ENCODE data around the gene SLC39A12. TPM values are rescaled to one million over a fixed set of nuclear protein-coding genes. Genes with fewer than 3 reads are reported as not detected.

Gene SLC39A12
- not detected for polyA plus RNA-seq

DNA sequence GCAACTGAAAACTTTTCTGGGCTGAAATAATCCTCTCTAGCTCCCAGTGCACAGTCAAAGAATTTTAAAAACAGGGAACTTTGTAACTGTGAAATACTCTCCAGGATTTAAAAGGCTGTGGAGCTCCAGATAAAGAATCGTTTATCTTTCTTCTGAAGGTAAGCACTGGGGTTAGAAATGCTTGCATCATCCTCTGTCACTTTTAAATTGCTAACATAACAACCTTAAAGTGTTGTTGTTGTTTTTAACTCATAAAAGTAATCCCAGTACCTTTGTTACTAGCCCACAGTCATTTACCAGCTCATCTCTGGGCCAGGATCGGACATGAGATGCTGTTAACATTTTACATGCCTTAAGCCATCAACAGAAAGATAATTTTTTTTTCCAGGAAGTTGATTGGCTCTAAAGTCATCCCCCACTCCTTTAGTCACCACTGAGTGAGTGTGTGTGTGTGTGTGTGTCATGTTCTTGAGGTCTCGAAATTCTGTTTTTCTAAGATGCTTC is at the start of gene SLC39A12:
Gene SLC39A12 (plus strand): TSS at position 51 of the 504 bp plus-strand sequence. CDS start 1,359 bp downstream, outside the sequence.
- Mint-ChIP-seq H3K27me3 (no peaks in the 10 kb centered on the region), H3K4me1 (no peaks in the 10 kb centered on the region), H3K4me3 (no peak within 1 kb of the TSS), H3K9me3 (no peaks in the 10 kb centered on the region), H3K27ac (no peak within 1 kb of the TSS), H3K36me3 (peaks cover 2% of the 10 kb centered on the region)

DNA sequence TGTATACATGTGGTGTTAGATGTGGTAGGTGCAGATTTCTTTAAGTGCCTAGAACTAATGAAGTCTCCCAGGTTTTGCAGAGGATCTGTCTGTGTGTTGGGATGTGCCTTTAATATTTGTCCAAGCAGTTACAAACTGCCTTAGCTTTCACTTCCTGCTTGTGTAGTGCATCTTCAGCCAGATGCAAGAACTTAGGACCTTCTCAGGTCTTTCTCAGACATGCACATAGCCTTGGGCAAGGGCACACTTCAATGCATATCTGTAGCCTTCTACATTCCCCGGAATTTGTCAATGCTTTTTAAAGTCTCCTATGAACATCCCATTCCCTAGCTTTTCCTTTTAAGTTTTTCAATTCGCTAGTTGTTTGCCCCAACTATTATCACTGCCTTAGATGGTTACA is 47.2 kb upstream of the SLC39A12 start:
- no peak overlapping the region for H3K4me3 Mint-ChIP-seq
- H3K36me3 Mint-ChIP-seq = no peaks in the 10 kb centered on the region
- no peaks in the 10 kb centered on the region for H3K4me1 Mint-ChIP-seq
- peaks cover 0 to 6% (median 0%) of the 10 kb centered on the region in 3 donors for H3K9me3 Mint-ChIP-seq
- no peak overlapping the region for H3K27ac Mint-ChIP-seq
- peaks cover 2% of the 10 kb centered on the region for H3K27me3 Mint-ChIP-seq

DNA sequence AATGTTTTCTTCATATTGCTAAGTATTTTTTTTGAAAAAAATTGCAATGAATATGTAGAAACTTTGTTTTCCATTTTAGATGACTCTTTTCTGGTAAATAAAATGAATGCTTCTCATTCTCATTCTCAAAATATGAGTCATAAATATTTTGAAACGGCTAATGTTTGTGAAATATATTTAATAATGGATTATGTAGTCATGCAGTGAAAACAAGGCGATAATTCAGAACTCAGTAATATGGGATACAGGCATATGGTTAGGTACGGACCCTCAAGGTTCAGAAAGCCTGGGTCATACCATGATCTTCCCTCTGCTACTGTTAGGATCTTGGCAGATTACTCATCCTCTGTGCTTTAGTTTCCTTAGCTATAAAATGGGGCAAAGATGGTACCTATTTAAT is 46.2 kb upstream of the SLC39A12 start:
- H3K27me3 Mint-ChIP-seq = peaks cover 2% of the 10 kb centered on the region
- H3K4me3 Mint-ChIP-seq = no peak overlapping the region
- H3K4me1 Mint-ChIP-seq = peaks cover 0 to 2% (median 0%) of the 10 kb centered on the region in 3 donors
- H3K27ac Mint-ChIP-seq = no peak overlapping the region
- H3K36me3 Mint-ChIP-seq = no peaks in the 10 kb centered on the region
- peaks cover 0 to 6% (median 0%) of the 10 kb centered on the region in 3 donors for H3K9me3 Mint-ChIP-seq

DNA sequence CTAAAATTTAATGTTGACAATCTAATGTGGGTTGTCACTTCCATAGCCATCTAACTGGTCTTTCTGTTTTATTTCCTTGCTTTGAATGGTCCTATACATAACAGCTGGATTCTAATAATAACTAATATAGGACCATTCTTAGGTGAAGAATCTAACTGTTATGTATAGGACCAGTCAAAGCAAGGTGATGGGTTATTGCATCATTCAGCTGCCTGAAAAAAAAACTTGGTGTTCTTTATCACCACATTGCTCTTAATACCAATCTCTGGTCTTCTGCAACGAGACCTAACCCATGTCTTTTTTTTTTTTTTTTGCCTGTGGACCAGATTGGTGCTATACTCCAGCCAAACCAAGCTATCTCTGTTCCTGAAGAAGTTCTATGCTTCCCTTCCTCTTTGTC is 45.7 kb upstream of the SLC39A12 start:
- Mint-ChIP-seq H3K4me1 (peaks cover 0 to 2% (median 0%) of the 10 kb centered on the region in 3 donors), H3K27me3 (peaks cover 2% of the 10 kb centered on the region), H3K27ac (no peak overlapping the region), H3K36me3 (no peaks in the 10 kb centered on the region), H3K4me3 (no peak overlapping the region), H3K9me3 (peaks cover 0 to 6% (median 0%) of the 10 kb centered on the region in 3 donors)

DNA sequence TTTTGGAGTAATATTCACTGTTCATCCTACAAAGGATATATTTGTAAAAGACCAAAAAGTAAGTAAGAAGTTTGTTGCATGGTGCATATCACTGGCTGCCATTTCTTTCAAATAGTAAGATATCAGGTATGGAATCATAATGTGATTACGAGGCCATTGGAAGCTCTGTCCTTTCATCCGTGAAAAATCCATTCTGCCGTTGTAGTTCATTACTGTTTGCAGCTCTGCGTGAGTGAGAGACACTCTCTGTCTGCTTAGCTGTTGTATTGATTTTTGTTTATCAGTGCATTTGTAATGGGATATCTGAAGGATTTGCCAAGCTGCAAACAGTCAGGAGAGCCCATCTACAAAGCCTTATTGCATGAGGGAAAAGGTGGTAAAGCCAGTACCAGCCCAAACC is 44.1 kb upstream of the SLC39A12 start:
- H3K27me3 Mint-ChIP-seq = peaks cover 2% of the 10 kb centered on the region
- H3K4me3 Mint-ChIP-seq = no peak overlapping the region
- H3K27ac Mint-ChIP-seq = no peak overlapping the region
- peaks cover 0 to 6% (median 0%) of the 10 kb centered on the region in 3 donors for H3K9me3 Mint-ChIP-seq
- H3K36me3 Mint-ChIP-seq = no peaks in the 10 kb centered on the region
- H3K4me1 Mint-ChIP-seq = peaks cover 0 to 2% (median 0%) of the 10 kb centered on the region in 3 donors

- no peak overlapping the region for H3K4me3 Mint-ChIP-seq
- no peaks in the 10 kb centered on the region for H3K36me3 Mint-ChIP-seq
- peaks cover 0 to 2% (median 0%) of the 10 kb centered on the region in 3 donors for H3K4me1 Mint-ChIP-seq
- peaks cover 2% of the 10 kb centered on the region for H3K27me3 Mint-ChIP-seq
- H3K27ac Mint-ChIP-seq = no peak overlapping the region
- peaks cover 0 to 4% (median 0%) of the 10 kb centered on the region in 3 donors for H3K9me3 Mint-ChIP-seq
Measured at GRCh38 chr10:17910125-17910789, 41.5 kb upstream of the SLC39A12 start.

- peaks cover 0 to 2% (median 0%) of the 10 kb centered on the region in 3 donors for H3K4me1 Mint-ChIP-seq
- peaks cover 2% of the 10 kb centered on the region for H3K36me3 Mint-ChIP-seq
- no peak overlapping the region for H3K4me3 Mint-ChIP-seq
- H3K27ac Mint-ChIP-seq = no peak overlapping the region
- H3K27me3 Mint-ChIP-seq = peaks cover 2% of the 10 kb centered on the region
- no peaks in the 10 kb centered on the region for H3K9me3 Mint-ChIP-seq
Measured at GRCh38 chr10:17912754-17913153, 39.0 kb upstream of the SLC39A12 start.

DNA sequence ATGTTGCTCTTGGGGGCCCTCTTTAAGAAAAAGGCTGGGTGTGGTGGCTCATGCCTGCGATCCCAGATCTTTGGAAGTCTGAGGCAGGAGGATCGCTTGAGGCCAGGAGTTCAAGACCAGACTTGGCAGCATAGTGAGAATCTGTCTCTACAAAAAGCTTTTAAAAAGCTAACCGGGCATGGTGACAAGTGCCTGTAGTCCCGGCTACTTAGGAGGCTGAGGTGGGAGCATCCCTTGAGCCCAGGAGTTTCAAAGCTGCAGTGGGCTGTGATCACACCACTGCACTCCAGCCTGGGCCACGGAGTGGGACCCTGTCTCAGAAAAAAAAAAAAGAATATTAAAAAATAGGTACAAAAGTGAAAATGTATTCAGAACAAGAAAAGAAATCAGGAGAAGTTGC is 38.1 kb upstream of the SLC39A12 start:
- H3K36me3 Mint-ChIP-seq = peaks cover 2% of the 10 kb centered on the region
- no peaks in the 10 kb centered on the region for H3K27me3 Mint-ChIP-seq
- no peak overlapping the region for H3K27ac Mint-ChIP-seq
- no peak overlapping the region for H3K4me3 Mint-ChIP-seq
- H3K4me1 Mint-ChIP-seq = peaks cover 0 to 2% (median 0%) of the 10 kb centered on the region in 3 donors
- peaks cover 0 to 2% (median 0%) of the 10 kb centered on the region in 3 donors for H3K9me3 Mint-ChIP-seq

DNA sequence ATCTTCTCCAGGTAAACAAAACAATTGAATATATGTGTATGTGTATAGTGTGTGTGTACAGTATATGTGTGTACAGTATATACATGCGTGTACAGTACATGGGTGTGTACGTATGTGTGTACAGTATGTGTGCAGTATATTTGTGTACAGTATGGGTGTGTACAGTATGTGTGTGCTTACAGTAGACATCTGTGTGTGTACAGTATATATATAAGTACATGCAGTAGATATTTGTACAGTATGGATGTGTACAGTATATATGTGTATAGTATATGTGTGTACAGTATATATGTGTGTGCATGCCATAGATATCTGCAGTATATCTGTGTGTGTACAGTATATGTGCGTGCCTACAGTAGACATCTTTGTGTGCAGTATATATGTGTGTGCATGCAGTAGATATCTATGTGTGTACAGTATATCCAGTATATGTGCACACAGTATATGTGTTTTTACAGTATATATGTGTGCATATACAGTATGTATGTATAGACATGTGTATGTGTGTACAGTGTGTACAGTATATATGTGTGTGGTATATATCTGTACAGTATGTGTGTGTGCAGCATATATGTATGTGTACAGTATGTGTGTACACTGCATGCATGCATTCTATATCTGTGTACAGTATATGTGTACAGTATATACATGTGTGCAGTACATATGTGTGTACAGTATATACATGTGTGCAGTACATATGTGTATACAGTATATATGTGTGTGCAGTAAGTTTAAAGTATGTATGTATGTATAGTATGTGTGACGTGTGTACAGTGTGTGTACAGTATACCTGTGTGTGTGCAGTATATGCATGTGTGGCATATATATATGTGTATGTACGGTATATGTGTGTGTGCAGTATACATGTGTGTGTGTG is 37.3 kb upstream of the SLC39A12 start:
- Mint-ChIP-seq H3K4me3 (no peak overlapping the region), H3K9me3 (peaks cover 0 to 2% (median 0%) of the 10 kb centered on the region in 3 donors), H3K27me3 (no peaks in the 10 kb centered on the region), H3K36me3 (peaks cover 2% of the 10 kb centered on the region), H3K27ac (no peak overlapping the region), H3K4me1 (peaks cover 0 to 2% (median 0%) of the 10 kb centered on the region in 3 donors)

GRCh38 chr10:17915181-17915580 is 36.5 kb upstream of the SLC39A12 start:
- H3K4me3 Mint-ChIP-seq = no peak overlapping the region
- H3K27me3 Mint-ChIP-seq = no peaks in the 10 kb centered on the region
- H3K27ac Mint-ChIP-seq = no peak overlapping the region
- H3K36me3 Mint-ChIP-seq = peaks cover 2% of the 10 kb centered on the region
- peaks cover 0 to 3% (median 0%) of the 10 kb centered on the region in 3 donors for H3K9me3 Mint-ChIP-seq
- no peaks in the 10 kb centered on the region for H3K4me1 Mint-ChIP-seq

DNA sequence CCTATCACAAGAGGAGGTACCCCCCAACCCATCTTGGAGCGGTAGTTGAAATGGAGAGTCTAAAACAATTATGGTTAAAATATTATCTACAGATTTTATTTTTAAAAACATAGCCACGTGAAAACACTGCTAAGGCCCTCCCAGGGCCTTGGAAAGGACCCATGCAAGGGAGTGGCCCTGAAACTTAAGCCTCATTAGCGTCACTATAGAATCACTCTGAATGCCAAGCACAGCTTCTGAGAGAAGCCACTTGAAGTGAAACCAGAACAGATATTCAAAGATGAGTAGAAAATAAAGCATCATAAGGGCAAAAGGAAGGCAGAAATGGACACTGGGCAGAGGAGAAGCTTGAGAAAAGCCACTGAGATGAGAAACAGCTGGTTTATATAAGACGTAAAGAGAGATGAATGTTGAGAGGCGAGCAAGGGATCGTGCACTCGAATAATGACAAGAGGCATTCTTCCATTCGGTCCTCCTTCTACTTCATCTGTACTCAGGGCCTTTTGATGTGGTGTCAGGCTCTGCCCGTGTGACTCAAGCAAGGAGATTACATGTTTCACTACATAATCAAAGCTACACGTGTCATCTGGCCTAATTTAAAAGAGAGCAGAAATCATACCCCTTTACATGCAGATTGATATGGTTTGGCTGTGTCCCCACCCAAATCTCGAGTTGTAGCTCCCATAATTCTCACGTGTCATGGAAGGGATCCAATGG is 33.4 kb upstream of the SLC39A12 start:
- Mint-ChIP-seq H3K36me3 (peaks cover 2% of the 10 kb centered on the region), H3K9me3 (peaks cover 0 to 3% (median 0%) of the 10 kb centered on the region in 3 donors), H3K27ac (no peak overlapping the region), H3K4me3 (no peak overlapping the region), H3K4me1 (no peaks in the 10 kb centered on the region), H3K27me3 (no peaks in the 10 kb centered on the region)

DNA sequence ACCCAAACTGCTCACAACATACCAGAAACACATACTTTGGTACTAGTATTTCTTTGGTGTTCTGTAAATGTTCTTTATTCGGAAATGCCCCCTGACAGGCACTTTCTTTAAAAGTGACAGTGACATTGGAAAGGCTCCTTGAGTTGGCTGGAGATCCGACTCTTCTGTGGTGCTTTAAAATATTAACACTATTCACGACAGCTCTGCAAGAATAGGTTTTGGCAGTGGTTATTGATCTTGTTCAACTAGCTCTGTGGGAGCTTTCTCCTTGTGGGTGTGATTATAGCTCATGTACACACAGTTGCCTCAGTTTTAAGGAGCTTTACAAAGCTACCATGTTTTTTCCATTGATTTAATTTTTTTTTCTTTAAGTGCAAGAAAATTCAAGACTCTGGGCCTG is 30.3 kb upstream of the SLC39A12 start:
- H3K4me1 Mint-ChIP-seq = no peaks in the 10 kb centered on the region
- no peaks in the 10 kb centered on the region for H3K27me3 Mint-ChIP-seq
- no peak overlapping the region for H3K27ac Mint-ChIP-seq
- H3K9me3 Mint-ChIP-seq = peaks cover 0 to 3% (median 3%) of the 10 kb centered on the region in 3 donors
- no peak overlapping the region for H3K4me3 Mint-ChIP-seq
- peaks cover 2% of the 10 kb centered on the region for H3K36me3 Mint-ChIP-seq

DNA sequence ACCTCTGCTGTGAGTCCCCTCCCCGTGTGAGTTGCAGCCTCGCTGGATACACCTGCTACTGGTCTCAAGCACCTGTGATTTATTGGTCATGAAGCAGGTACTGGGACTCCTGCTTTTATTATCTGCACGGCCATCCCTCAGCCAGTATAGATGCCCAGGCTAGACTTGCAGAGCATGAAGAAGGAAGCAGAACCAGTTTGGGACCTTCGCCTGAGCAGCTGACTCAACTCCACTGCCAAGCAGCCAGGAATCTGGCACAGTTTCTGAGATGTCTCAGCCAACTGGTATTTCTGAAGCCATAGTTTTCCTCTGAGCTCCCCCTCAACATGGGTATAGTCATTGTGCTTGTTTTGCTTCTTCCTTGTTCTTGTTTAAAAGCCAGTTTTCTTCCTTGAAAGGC is 28.0 kb upstream of the SLC39A12 start:
- no peak overlapping the region for H3K27ac Mint-ChIP-seq
- H3K4me3 Mint-ChIP-seq = no peak overlapping the region
- no peaks in the 10 kb centered on the region for H3K4me1 Mint-ChIP-seq
- no peaks in the 10 kb centered on the region for H3K27me3 Mint-ChIP-seq
- H3K9me3 Mint-ChIP-seq = peaks cover 0 to 3% (median 1%) of the 10 kb centered on the region in 3 donors
- H3K36me3 Mint-ChIP-seq = no peaks in the 10 kb centered on the region

- Mint-ChIP-seq H3K4me3 (no peak overlapping the region), H3K27me3 (peaks cover 2% of the 10 kb centered on the region), H3K36me3 (peaks cover 6% of the 10 kb centered on the region), H3K27ac (no peak overlapping the region), H3K4me1 (peaks cover 0 to 1% (median 0%) of the 10 kb centered on the region in 3 donors), H3K9me3 (peaks cover 0 to 4% (median 0%) of the 10 kb centered on the region in 3 donors)
Measured at GRCh38 chr10:17943033-17943745, 8.5 kb upstream of the SLC39A12 start.

Data from IgD-negative memory B cell (primary cell).